Naive thymus-derived CD8-positive, alpha-beta T cell (primary cell): ENCODE measurements around the gene ZRANB1. TPM values are rescaled to one million over a fixed set of nuclear protein-coding genes. Genes with fewer than 3 reads are reported as not detected.

Experiments used
- ATAC-seq, 2 donors: fragments of 150-1000 bp; cut with Tn5 transposase in 1 of 2; sonication (Bioruptor Pico), chemical (Tn5 transposase) in 1 of 2; 1 replicate in 1 of 2; 2 replicates in 1 of 2; pipeline ENCODE4 v1.10.0; 2021; ENCODE audit warnings: mild to moderate bottlenecking in 2 of 2, moderate library complexity in 2 of 2
- POLR2A ChIA-PET: fragments of 350-600 bp; sonication (Branson Sonifier 250); formaldehyde crosslinking; loops from one replicate; lab custom pipeline; 2021; ENCODE audit warnings: antibody characterized with exemption; lab: Charles Lee
- DNase-seq, 10 donors: peaks; one replicate each; pipeline versions ENCODE4 v3.0.0 to v3.0.0-alpha.2; 2020 to 2022
- H3K27ac Mint-ChIP-seq, 10 donors: one replicate each; pipeline ENCODE4 v1.8.0; 2020 to 2022; ENCODE audit warnings: mild to moderate bottlenecking in 10 of 10, mixed read lengths in 10 of 10, moderate library complexity in 4 of 10, inconsistent platforms in 1 of 10
- H3K27me3 Mint-ChIP-seq, 5 donors: one replicate each; pipeline ENCODE4 v1.8.0; 2021 to 2022; ENCODE audit warnings: mixed read lengths in 5 of 5
- H3K36me3 Mint-ChIP-seq, 3 donors: one replicate each; pipeline ENCODE4 v1.8.0; 2020 to 2022; ENCODE audit warnings: mixed read lengths in 3 of 3, mild to moderate bottlenecking in 2 of 3, inconsistent platforms in 1 of 3
- H3K4me1 Mint-ChIP-seq, 4 donors: one replicate each; pipeline ENCODE4 v1.8.0; 2021 to 2022; ENCODE audit warnings: mixed read lengths in 4 of 4
- H3K4me3 Mint-ChIP-seq, 10 donors: one replicate each; pipeline ENCODE4 v1.8.0; 2020 to 2022; ENCODE audit warnings: mild to moderate bottlenecking in 10 of 10, mixed read lengths in 10 of 10, moderate library complexity in 6 of 10, inconsistent platforms in 1 of 10
- H3K9me3 Mint-ChIP-seq, 9 donors: one replicate each; pipeline ENCODE4 v1.8.0; 2020 to 2022; ENCODE audit warnings: mixed read lengths in 9 of 9, mild to moderate bottlenecking in 3 of 9, inconsistent platforms in 1 of 9, moderate library complexity in 1 of 9
- polyA plus RNA-seq, 3 donors: library from polyadenylated mRNA; unstranded; fragments of 300-500 nt; fragmentation: Illumina TruSeq; gene quantifications; one replicate each; pipeline ENCODE4 v1.2.3, GENCODE V29; 2021
- total RNA-seq, 8 experiments: library from RNA in 2 of 8; stranded (reverse) in 2 of 8; gene quantifications; one replicate each; pipeline ENCODE4 v1.2.3 and lab custom pipeline; 2021 to 2026

Gene ZRANB1
- total and polyA plus RNA-seq, 5 experiments from 2014 or later = 7.0 to 25.0 (median 11.7) TPM

DNA sequence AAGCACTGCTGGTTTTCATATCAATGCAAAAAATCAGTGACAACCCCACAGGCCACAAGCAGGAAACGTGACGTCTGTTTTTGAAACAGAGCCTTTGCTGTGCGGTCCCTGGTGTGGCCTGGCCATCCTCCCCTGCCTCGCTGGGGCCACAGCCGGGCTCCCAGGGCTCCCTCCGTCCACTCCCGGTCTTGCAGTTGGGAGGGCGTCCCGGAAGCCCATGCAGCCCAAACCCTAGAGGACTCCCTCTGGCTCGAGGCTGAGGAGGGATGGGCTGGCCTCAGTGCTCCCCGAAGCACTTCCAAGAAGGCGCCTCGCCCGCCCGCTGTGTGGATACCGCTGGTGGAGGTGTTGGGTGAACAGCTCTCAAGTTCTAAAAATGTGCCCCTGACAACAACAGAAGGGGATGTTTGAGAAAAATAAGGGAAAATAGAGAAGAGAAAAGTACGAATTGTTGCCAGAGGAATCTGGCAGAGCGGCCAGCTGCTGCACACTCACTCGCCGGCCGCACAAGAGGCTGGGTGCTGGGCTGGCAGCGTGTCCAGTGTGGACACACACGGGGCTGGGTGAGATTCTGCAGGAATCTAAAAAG lies 73.5 kb downstream of the ZRANB1 start:
- Mint-ChIP-seq H3K4me3 (peak overlapping the region in 1 of 10 donors; percentile 43), H3K36me3 (peaks cover 0 to 1% (median 0%) of the 10 kb centered on the region in 3 donors), H3K4me1 (peaks cover 0 to 16% (median 2%) of the 10 kb centered on the region in 4 donors), H3K27me3 (peaks cover 0 to 8% (median 0%) of the 10 kb centered on the region in 5 donors), H3K27ac (no peak overlapping the region), H3K9me3 (peaks cover 0 to 5% (median 0%) of the 10 kb centered on the region in 9 donors)
- DNase-seq (peak in 1 of 10 donors; percentile 9), ATAC-seq (no peak)
- POLR2A ChIA-PET = no interaction called here

DNA sequence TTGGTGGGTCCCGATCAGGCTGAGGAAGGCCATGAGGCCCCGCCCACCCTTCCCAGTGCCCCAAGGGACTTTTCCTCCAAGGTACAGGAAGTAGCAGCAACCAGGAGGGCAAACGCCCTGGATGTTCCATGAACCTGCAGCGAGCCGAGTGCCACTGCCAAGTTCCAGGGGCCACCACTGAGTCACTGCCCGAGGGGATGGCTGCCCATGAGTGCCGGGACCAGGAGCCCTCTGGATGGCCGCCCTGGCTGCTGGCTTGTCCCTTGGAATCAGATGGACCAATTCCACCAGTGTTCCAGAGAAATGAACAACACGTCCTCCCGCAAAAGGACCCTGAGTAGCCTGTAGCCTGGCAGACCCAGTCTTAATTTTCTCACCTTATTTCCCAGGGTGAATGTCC lies 74.2 kb downstream of the ZRANB1 start:
- Mint-ChIP-seq H3K9me3 (peaks cover 0 to 5% (median 0%) of the 10 kb centered on the region in 9 donors), H3K27me3 (peaks cover 0 to 8% (median 0%) of the 10 kb centered on the region in 5 donors), H3K4me1 (peaks cover 0 to 16% (median 2%) of the 10 kb centered on the region in 4 donors), H3K4me3 (no peak overlapping the region), H3K27ac (no peak overlapping the region), H3K36me3 (peaks cover 0 to 1% (median 0%) of the 10 kb centered on the region in 3 donors)
- POLR2A ChIA-PET = no interaction called here
- ATAC-seq (no peak), DNase-seq (no peak)

DNA sequence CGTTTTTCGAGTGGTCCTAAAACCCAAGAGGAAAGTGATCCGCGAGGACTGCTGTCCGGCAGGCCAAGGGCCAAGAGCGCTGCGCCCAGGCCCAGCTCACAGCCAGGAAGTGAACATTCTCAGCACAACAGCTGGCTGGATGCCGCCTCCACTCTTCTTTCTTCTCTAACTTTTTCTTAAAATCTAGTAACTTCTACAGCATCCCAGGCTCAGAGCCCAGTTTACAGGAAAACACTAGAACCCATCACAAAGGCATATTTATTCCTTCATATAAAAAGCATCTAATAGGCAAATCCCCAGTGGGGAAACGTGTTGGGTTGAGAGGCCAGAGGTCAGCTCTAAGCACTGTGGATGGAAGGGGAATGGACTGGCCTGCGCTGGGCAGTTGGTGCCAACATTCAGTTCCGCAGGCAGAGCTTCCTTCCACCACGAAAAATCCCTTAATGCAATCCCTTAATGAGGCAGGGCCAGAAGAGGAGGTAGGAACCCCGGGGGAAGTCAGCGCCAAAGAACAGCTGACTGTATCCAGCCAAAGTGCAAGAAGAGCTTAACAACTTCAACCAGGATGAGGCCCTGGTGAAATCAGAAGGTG lies 74.8 kb downstream of the ZRANB1 start:
- H3K27me3 Mint-ChIP-seq = peaks cover 0 to 8% (median 0%) of the 10 kb centered on the region in 5 donors
- H3K9me3 Mint-ChIP-seq = peaks cover 0 to 5% (median 0%) of the 10 kb centered on the region in 9 donors
- POLR2A ChIA-PET = no interaction called here
- H3K4me3 Mint-ChIP-seq = no peak overlapping the region
- peaks cover 0 to 1% (median 0%) of the 10 kb centered on the region in 3 donors for H3K36me3 Mint-ChIP-seq
- no peak for ATAC-seq
- H3K4me1 Mint-ChIP-seq = peaks cover 0 to 16% (median 2%) of the 10 kb centered on the region in 4 donors
- DNase-seq = no peak
- no peak overlapping the region for H3K27ac Mint-ChIP-seq

DNA sequence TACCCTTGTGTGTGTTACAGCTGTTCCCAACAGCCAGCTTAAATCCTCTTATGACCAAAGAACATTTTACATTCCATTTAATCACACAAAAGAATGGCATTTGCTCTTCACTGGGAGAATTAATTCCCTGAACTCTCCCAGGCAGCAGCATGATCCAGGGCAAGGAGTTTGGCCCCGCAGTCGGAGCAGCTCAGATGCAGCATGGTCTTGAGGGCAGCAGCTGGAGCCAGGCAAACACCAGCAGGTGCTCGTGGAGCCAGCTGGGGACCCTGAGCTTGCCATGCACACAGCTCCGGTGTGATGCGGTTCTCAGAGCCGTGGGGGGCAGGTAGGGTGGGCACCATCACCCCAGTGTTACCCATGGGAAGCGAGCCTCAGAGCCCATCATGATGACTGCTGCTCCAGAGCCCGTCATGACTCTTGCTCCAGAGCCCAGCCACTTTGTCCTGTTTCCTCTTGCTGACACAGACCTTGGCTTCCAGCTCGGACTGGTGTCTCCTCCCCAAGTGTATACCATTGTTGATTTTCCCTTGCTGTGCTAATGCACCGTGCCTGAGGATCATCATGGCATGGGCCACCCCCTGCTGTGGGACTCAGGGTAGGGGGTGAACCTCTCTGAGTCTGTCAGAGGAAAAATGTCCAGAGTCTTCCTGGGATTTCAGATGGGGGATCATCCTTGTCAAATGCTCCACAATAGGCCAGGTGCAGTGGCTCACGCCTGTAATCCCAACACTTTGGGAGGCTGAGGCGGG lies 75.8 kb downstream of the ZRANB1 start:
- POLR2A ChIA-PET = no interaction called here
- peaks cover 0 to 16% (median 4%) of the 10 kb centered on the region in 4 donors for H3K4me1 Mint-ChIP-seq
- peaks cover 0 to 8% (median 0%) of the 10 kb centered on the region in 5 donors for H3K27me3 Mint-ChIP-seq
- H3K9me3 Mint-ChIP-seq = peaks cover 0 to 5% (median 0%) of the 10 kb centered on the region in 9 donors
- H3K4me3 Mint-ChIP-seq = no peak overlapping the region
- DNase-seq (no peak), ATAC-seq (no peak)
- H3K27ac Mint-ChIP-seq = no peak overlapping the region
- H3K36me3 Mint-ChIP-seq = peaks cover 0 to 1% (median 0%) of the 10 kb centered on the region in 3 donors

DNA sequence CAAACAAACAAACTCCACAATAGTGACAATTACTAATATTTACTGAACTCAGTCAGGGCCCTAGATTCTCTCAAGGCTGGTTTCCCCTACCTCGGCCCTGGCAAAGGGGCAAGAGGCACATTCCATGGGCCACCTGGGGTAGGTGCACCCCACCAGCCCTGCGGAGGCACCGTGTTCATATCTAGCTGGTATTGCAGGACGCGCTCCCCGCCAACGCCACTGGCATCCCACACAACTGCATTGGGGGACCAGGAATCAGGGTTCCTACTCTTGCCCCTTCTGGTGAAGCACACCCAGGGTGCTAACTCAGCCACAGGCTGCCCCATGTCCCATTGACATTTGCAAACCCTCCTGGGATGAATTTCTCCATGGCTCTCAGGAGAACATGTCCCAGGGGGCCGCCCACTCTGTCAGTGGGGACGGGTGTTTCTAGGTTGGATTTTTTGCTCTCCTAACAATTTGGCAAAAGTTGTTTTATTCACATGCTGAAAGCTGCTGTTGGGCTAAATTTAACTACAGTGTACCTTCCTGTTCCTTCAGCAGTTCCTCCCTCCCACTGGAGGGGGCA lies 76.7 kb downstream of the ZRANB1 start:
- peaks cover 0 to 8% (median 0%) of the 10 kb centered on the region in 5 donors for H3K27me3 Mint-ChIP-seq
- DNase-seq (no peak), ATAC-seq (no peak)
- no peak overlapping the region for H3K27ac Mint-ChIP-seq
- peaks cover 0 to 5% (median 0%) of the 10 kb centered on the region in 9 donors for H3K9me3 Mint-ChIP-seq
- H3K36me3 Mint-ChIP-seq = peaks cover 0 to 1% (median 0%) of the 10 kb centered on the region in 3 donors
- no peak overlapping the region for H3K4me3 Mint-ChIP-seq
- POLR2A ChIA-PET = no interaction called here
- peaks cover 0 to 16% (median 4%) of the 10 kb centered on the region in 4 donors for H3K4me1 Mint-ChIP-seq

DNA sequence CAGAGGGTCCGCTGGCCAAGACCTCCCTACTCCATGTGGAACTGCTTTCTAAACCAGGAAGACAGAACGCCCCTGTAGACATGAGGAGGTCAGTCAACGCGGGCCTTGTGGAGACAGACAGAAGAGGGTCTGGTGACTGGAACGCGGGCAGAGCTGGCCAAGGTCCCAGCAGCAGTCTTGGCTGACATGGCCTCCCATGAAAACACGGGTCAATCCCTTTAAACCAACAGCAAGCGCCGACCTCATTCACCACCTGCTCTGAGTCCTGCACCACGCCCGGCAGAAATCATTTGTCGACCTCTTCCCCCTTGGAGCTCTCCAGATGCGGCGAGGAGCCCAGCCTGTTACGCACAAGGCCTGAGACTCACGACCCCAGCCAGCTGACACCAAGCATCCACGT lies 78.5 kb downstream of the ZRANB1 start:
- H3K36me3 Mint-ChIP-seq = peaks cover 0 to 1% (median 0%) of the 10 kb centered on the region in 3 donors
- no peak overlapping the region for H3K4me3 Mint-ChIP-seq
- DNase-seq (no peak), ATAC-seq (no peak)
- peaks cover 0 to 10% (median 2%) of the 10 kb centered on the region in 4 donors for H3K4me1 Mint-ChIP-seq
- peaks cover 0 to 5% (median 0%) of the 10 kb centered on the region in 9 donors for H3K9me3 Mint-ChIP-seq
- no peak overlapping the region for H3K27ac Mint-ChIP-seq
- POLR2A ChIA-PET = no interaction called here
- H3K27me3 Mint-ChIP-seq = peaks cover 0 to 6% (median 0%) of the 10 kb centered on the region in 5 donors

DNA sequence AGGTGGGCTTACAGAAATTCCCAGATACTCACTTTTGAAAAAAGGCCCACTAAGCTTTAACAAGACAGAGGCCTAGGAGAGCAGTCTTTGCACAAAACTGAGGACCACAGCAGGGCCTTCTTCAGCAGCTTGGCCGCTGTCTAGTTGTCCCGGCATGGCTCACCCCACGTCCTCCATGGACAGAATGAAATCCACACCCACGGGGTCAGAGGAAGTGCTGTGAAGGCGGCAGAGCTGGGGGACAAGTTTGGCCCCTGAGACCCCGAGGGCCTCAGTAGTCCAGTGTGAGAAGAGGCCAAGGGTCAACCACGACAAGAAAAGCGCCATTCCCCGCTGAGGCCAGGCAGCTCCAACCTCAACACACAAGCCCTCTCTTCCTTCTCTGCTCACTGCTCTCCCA lies 78.9 kb downstream of the ZRANB1 start:
- H3K4me1 Mint-ChIP-seq = peaks cover 0 to 6% (median 2%) of the 10 kb centered on the region in 4 donors

DNA sequence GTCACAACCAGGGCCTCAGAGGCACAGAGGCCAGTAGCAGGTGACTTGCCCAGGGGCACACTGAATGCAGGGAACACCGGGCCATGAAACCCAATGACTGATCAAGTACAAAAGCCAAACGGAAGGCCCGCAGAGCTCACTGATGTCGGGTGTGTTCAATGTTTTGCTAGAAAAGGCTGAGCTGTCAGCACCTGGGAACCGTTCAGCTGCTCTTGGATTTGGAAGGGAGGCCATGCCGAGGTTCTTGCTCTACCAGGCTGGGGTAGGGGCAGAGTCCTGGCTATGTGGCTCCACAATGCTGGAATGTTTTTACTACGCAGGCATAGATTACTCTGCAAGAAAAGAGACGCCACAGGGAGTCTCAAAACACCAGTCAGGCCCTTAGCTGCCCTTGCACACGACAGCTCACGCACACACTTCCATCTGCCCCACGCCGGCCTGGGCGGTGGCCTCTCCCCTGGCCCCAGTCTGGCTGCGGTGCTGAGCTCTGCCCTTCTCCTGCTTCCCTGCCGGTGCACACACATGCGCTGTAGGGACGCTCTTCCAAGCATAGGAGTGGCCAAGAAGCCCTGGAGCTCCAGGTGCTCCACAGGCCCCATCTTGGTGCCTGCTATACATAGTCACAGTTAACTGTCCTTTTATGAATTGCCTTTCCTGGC lies 79.9 kb downstream of the ZRANB1 start:
- peaks cover 0 to 1% (median 0%) of the 10 kb centered on the region in 3 donors for H3K36me3 Mint-ChIP-seq
- ATAC-seq (no peak), DNase-seq (no peak)
- peaks cover 0 to 3% (median 0%) of the 10 kb centered on the region in 5 donors for H3K27me3 Mint-ChIP-seq
- POLR2A ChIA-PET = no interaction called here
- H3K4me3 Mint-ChIP-seq = no peak overlapping the region
- H3K9me3 Mint-ChIP-seq = peaks cover 0 to 5% (median 0%) of the 10 kb centered on the region in 9 donors
- H3K27ac Mint-ChIP-seq = no peak overlapping the region
- peaks cover 0 to 6% (median 2%) of the 10 kb centered on the region in 4 donors for H3K4me1 Mint-ChIP-seq

More for the DNA sequence above, 78.9 kb downstream of the ZRANB1 start:
- Mint-ChIP-seq H3K4me3 (no peak overlapping the region), H3K36me3 (peaks cover 0 to 1% (median 0%) of the 10 kb centered on the region in 3 donors), H3K27me3 (peaks cover 0 to 4% (median 0%) of the 10 kb centered on the region in 5 donors), H3K27ac (no peak overlapping the region), H3K9me3 (peaks cover 0 to 5% (median 0%) of the 10 kb centered on the region in 9 donors)
- ATAC-seq = no peak
- no peak for DNase-seq
- POLR2A ChIA-PET = no interaction called here

DNA sequence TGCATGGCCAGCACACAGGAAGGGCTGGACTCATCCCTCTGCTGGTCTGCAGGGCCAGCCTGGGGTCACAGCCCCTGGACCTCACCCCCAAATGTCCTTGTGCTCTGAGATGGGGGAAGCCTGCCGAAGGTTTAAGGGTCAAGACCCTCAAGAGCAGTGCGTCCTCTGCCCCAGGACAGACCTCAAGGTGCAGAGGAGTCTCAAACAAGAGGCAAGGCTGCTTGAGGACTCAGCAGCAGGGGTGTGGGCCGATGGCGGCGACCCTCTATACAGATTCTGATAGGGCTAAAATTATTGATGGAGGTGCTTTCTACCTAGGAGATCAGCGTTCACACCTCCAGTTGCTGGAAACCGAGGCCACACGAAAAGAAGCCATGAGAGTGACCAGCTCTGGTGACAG lies 80.7 kb downstream of the ZRANB1 start:
- DNase-seq = peak in 1 of 10 donors; percentile 19
- Mint-ChIP-seq H3K4me1 (peaks cover 0 to 6% (median 2%) of the 10 kb centered on the region in 4 donors), H3K36me3 (peaks cover 0 to 1% (median 0%) of the 10 kb centered on the region in 3 donors), H3K4me3 (no peak overlapping the region), H3K27me3 (peaks cover 0 to 3% (median 0%) of the 10 kb centered on the region in 5 donors), H3K9me3 (peaks cover 0 to 5% (median 0%) of the 10 kb centered on the region in 9 donors), H3K27ac (no peak overlapping the region)
- no peak for ATAC-seq
- POLR2A ChIA-PET = no interaction called here

DNA sequence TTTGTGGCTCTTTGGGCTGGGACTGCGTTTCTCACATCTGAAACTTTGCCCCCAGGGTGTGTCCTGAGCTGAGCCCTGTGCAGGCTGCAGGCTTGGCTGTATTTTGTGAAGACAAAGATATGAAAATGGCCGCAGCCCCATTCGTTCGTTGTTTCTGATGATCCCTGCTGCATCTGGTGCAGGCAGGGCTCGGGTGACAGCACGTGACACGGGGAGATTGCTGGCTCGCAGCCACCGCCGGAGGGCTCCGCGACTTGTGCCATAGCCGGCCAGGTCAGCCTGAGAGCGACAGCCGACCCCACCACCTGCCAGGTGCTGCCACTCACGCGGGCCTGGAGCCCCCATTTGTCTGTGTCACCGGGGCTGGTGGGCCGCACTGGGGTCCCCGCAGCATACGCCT lies 81.3 kb downstream of the ZRANB1 start:
- Mint-ChIP-seq H3K4me3 (no peak overlapping the region), H3K4me1 (peaks cover 0 to 6% (median 2%) of the 10 kb centered on the region in 4 donors), H3K9me3 (peaks cover 0 to 5% (median 0%) of the 10 kb centered on the region in 9 donors), H3K27me3 (peaks cover 0 to 3% (median 0%) of the 10 kb centered on the region in 5 donors), H3K27ac (no peak overlapping the region), H3K36me3 (peaks cover 0 to 1% (median 0%) of the 10 kb centered on the region in 3 donors)
- ATAC-seq = no peak
- POLR2A ChIA-PET = no interaction called here
- peak in 1 of 10 donors; percentile 45 for DNase-seq

DNA sequence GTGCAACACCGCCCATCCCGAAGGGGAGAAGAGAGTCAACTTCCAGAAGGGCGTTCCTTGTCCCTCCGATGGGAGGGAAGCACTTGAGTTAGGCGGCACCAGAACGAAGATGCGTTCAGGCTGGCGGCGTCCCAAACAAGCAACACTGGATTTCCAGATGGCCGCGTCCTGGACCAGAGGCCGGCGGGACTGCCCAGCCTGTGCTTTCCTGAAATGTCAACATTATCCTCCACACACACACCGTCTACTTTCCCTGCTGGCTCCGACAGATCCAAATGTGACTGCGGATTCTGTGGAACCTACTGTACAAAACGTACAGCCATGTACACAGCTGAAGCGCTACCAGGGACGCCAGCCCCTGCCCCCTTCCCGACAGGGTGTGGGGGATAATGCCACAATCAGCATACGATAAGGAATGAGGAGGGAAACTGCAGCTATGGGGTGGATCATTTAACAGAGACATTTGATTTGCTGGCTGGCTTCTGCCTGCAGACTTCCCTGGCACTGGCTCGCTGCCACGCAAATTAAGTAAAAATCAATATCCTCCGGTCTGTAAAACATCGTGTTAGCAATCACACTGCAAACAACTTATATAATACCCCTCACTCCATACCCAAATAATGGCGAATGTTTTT lies 82.1 kb downstream of the ZRANB1 start:
- peak in 1 of 10 donors; percentile 32 for DNase-seq
- POLR2A ChIA-PET = no interaction called here

More for the DNA sequence above, 82.1 kb downstream of the ZRANB1 start:
- peaks cover 0 to 1% (median 0%) of the 10 kb centered on the region in 3 donors for H3K36me3 Mint-ChIP-seq
- ATAC-seq = no peak
- peak overlapping the region in 1 of 10 donors; percentile 1 for H3K27ac Mint-ChIP-seq
- H3K4me3 Mint-ChIP-seq = no peak overlapping the region
- H3K9me3 Mint-ChIP-seq = peaks cover 0 to 5% (median 0%) of the 10 kb centered on the region in 9 donors
- peaks cover 0 to 4% (median 2%) of the 10 kb centered on the region in 4 donors for H3K4me1 Mint-ChIP-seq
- H3K27me3 Mint-ChIP-seq = no peaks in the 10 kb centered on the region
